A549 (cell line): ENCODE data around the gene ORM2.

Experiments
- BCL3 ChIP-seq: fragments of >200 bp; sonication (Bioruptor Twin); formaldehyde crosslinking; IDR thresholded peaks from 3 replicates; pipeline ENCODE4 v1.6.1; 2016
- EP300 ChIP-seq, 2 experiments: fragments of >200 bp; sonication (Bioruptor Twin); formaldehyde crosslinking; IDR thresholded peaks; 2 replicates in 1 of 2; 3 replicates in 1 of 2; pipeline ENCODE4 v1.6.1; 2016 to 2017
- KDM1A ChIP-seq: fragments of 200-600 bp; sonication (generic); IDR thresholded peaks from 2 replicates; pipeline ENCODE4 v1.6.1; 2016; ENCODE audit warnings: low read depth, mild to moderate bottlenecking
- MYC ChIP-seq: IDR thresholded peaks from 2 replicates; pipeline ENCODE4 v1.6.1; 2012; ENCODE audit warnings: mild to moderate bottlenecking, inconsistent platforms, low read length, improper control_type of control experiment, borderline replicate concordance
- POLR2A ChIP-seq: IDR thresholded peaks from 2 replicates; pipeline ENCODE4 v1.6.1; 2012; ENCODE audit warnings: mild to moderate bottlenecking, low read length
- POLR2AphosphoS2 ChIP-seq: conservative IDR thresholded peaks from 2 replicates; pipeline ENCODE4 v1.6.1; 2012; ENCODE audit warnings: low read length, improper control_type of control experiment, inconsistent platforms
- RCOR1 ChIP-seq: fragments of 150-350 bp; IDR thresholded peaks from 2 replicates; pipeline ENCODE4 v1.6.1; 2014; ENCODE audit warnings: antibody characterized with exemption, low read length, low read depth
- TF ChIP-seq, protein P1 (sequence below): fragments of >200 bp; sonication (Bioruptor Twin); formaldehyde crosslinking; IDR thresholded peaks from 3 replicates; pipeline ENCODE4 v1.5.1; 2016

DNA sequence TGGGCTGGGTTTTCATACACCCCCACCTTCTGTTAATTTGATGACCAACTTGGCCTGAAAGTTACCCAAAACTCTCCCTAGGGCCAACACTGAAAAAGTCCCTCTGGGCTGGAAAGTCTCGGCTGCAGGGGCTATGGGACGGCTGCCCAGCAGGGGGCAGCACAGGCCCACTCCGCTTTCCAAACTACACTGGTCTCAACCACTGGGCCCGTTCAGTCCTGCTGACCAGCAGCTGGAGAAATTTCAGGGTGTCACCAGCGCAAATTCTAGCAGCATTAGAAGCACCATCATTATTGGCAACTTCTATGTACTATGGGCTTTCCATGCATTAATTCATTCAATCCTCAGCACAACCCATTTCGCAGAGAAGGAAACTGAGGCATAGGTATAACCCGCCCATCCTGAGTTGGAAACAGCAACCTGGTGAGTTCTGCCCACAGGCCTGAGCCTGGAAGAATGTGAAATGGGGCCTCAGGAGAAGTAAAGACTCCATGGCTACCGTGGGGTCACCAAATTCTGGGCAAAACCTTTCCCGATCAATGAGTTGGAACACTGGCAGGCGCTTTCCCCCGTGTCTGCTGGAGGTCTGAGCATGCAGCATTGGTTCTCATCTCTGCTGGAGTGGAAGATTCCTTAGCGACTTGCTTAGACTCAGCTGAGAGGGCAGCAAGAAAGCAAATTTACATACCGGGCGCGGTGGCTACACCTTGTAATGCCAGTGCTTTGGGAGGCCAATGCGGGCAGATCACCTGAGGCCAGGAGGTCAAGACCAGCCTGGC lies 9.7 kb downstream of the ORM2 start:
- TF ChIP-seq RCOR1 (no peak), BCL3 (no peak), MYC (no peak), EP300 (IDR thresholded peaks at IDR 0.05) (no peak), POLR2AphosphoS2 (no peak), POLR2A (no peak), KDM1A (0 out of 2 replicates have a peak, but pooled peaks have one; percentile 54)
- TF ChIP-seq, protein P1, sequence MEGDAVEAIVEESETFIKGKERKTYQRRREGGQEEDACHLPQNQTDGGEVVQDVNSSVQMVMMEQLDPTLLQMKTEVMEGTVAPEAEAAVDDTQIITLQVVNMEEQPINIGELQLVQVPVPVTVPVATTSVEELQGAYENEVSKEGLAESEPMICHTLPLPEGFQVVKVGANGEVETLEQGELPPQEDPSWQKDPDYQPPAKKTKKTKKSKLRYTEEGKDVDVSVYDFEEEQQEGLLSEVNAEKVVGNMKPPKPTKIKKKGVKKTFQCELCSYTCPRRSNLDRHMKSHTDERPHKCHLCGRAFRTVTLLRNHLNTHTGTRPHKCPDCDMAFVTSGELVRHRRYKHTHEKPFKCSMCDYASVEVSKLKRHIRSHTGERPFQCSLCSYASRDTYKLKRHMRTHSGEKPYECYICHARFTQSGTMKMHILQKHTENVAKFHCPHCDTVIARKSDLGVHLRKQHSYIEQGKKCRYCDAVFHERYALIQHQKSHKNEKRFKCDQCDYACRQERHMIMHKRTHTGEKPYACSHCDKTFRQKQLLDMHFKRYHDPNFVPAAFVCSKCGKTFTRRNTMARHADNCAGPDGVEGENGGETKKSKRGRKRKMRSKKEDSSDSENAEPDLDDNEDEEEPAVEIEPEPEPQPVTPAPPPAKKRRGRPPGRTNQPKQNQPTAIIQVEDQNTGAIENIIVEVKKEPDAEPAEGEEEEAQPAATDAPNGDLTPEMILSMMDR = peak; percentile 77
